K562 (cell line): Measurements from ENCODE around the gene NFATC1. TPM values are rescaled to one million over a fixed set of nuclear protein-coding genes. Genes with fewer than 3 reads are reported as not detected.

ENCODE experiments used
- ATAC-seq: fragments of 200-7000 bp; cut with Tn5 transposase; 3 replicates; pipeline ENCODE4 v1.9.1; 2020; ENCODE audit warnings: moderate library complexity
- BruUV-seq: library from RNA; stranded (reverse); fragments of 400-500 nt; replicated peaks from 2 replicates; lab custom pipeline; 2021; lab: Mats Ljungman, UMichigan
- CTCF ChIA-PET: fragments of 300-600 bp; formaldehyde crosslinking; extraction: SDS; loops from one replicate; lab custom pipeline; 2021; ENCODE audit warnings: low intra/inter-chr PET ratio; lab: Yijun Ruan, JAX
- POLR2A ChIA-PET: fragments of 300-600, 350-650 bp; sonication (Branson Sonifier 250); formaldehyde crosslinking; extraction: SDS; loops from one replicate; lab custom pipeline; 2021; ENCODE audit warnings: antibody characterized with exemption, inconsistent platforms; lab: Yijun Ruan, JAX
- DNase-seq, 4 experiments: peaks; one replicate each; pipeline versions ENCODE4 v3.0.0 to v3.0.0-alpha.2; 2011 to 2018; ENCODE audit warnings: low spot score in 3 of 4, mixed read lengths in 3 of 4; ENCODE audit errors: extremely low read depth in 1 of 4
- FAIRE-seq: peaks from 2 replicates; lab custom pipeline; 2011; peaks lifted over from hg19 to GRCh38; lab: Jason Lieb, UNC
- H2AFZ ChIP-seq: 2 replicates; pipeline ENCODE4 v1.6.0; 2011; ENCODE audit warnings: low read depth, low read length, control low read depth, inconsistent platforms
- H3K27ac ChIP-seq: fragments of 200-600 bp; 3 replicates; pipeline ENCODE4 v1.8.0; 2011; ENCODE audit warnings: low read depth, mild to moderate bottlenecking, control low read depth, inconsistent platforms, low read length, moderate library complexity, mixed read lengths; ENCODE audit errors: extremely low read depth
- H3K27me3 ChIP-seq, 2 experiments: fragments of 300-600 bp in 1 of 2; 2 replicates in 1 of 2; 3 replicates in 1 of 2; pipeline versions ENCODE4 v1.6.0 to v1.8.0; 2011; ENCODE audit warnings: inconsistent platforms in 2 of 2, low read length in 2 of 2, mild to moderate bottlenecking in 1 of 2, mixed read lengths in 1 of 2, moderate library complexity in 1 of 2; ENCODE audit not compliant: control insufficient read depth in 2 of 2, insufficient read depth in 2 of 2
- H3K36me3 ChIP-seq: fragments of 300-600 bp; 3 replicates; pipeline ENCODE4 v1.8.0; 2011; ENCODE audit warnings: mild to moderate bottlenecking, low read length, inconsistent platforms; ENCODE audit not compliant: control insufficient read depth, insufficient read depth
- H3K4me1 ChIP-seq, 2 experiments: fragments of 200-600 bp in 1 of 2; replicated peaks in 1 of 2; 2 replicates in 1 of 2; 3 replicates in 1 of 2; pipeline versions ENCODE4 v1.5.1 to v1.8.0; 2011; ENCODE audit warnings: inconsistent platforms in 2 of 2, low read length in 2 of 2, mild to moderate bottlenecking in 1 of 2, mixed read lengths in 1 of 2, moderate library complexity in 1 of 2; ENCODE audit not compliant: control insufficient read depth in 2 of 2, insufficient read depth in 2 of 2
- H3K4me2 ChIP-seq: 2 replicates; pipeline ENCODE4 v1.6.1; 2011; ENCODE audit warnings: low read length, control low read depth, inconsistent platforms, mixed read lengths; ENCODE audit not compliant: insufficient read depth
- H3K4me3 ChIP-seq: fragments of 200-600 bp; sonication (generic), shearing (Covaris generic); 2 replicates; pipeline ENCODE4 v1.5.1; 2016; ENCODE audit warnings: control low read depth, inconsistent platforms
- H3K79me2 ChIP-seq: fragments of 200-600 bp; 3 replicates; pipeline ENCODE4 v1.8.0; 2011; ENCODE audit warnings: low read length, inconsistent platforms; ENCODE audit not compliant: control insufficient read depth, insufficient read depth
- H3K9ac ChIP-seq, 2 experiments: 2 replicates each; pipeline versions ENCODE4 v1.6.0 to v1.6.1; 2011; ENCODE audit warnings: low read depth in 2 of 2, low read length in 2 of 2, control low read depth in 1 of 2, inconsistent platforms in 1 of 2, mild to moderate bottlenecking in 1 of 2, mixed read lengths in 1 of 2; ENCODE audit not compliant: insufficient read depth in 1 of 2
- H3K9me1 ChIP-seq: one replicate; pipeline ENCODE4 v1.6.0; 2011; ENCODE audit warnings: inconsistent platforms, mild to moderate bottlenecking, low read length, moderate library complexity; ENCODE audit not compliant: control insufficient read depth, insufficient read depth
- H3K9me3 ChIP-seq: replicated peaks from 2 replicates; pipeline ENCODE4 v1.5.1; 2011; ENCODE audit warnings: low read depth, low read length, inconsistent platforms; ENCODE audit not compliant: control insufficient read depth, insufficient read depth
- H4K20me1 ChIP-seq: replicated peaks from 2 replicates; pipeline ENCODE4 v1.6.1; 2011; ENCODE audit warnings: low read length, inconsistent platforms, mixed read lengths; ENCODE audit not compliant: control insufficient read depth, insufficient read depth
- CBFA2T2 ChIP-seq: fragments of 450-650 bp; conservative IDR thresholded peaks from 2 replicates; pipeline ENCODE4 v1.6.1; 2017; ENCODE audit warnings: mild to moderate bottlenecking
- CREM ChIP-seq: IDR thresholded peaks from 2 replicates; pipeline ENCODE4 v1.6.1; 2014; ENCODE audit warnings: antibody characterized with exemption, low read depth
- HDAC8 ChIP-seq: fragments of 450-650 bp; IDR thresholded peaks from 2 replicates; pipeline ENCODE4 v1.6.1; 2016; ENCODE audit warnings: mild to moderate bottlenecking, missing genetic modification characterization, moderate library complexity, missing compliant biosample characterization
- HMG20B ChIP-seq: fragments of 250-450 bp; sonication (Bioruptor Pico); IDR thresholded peaks from 2 replicates; pipeline ENCODE4 v1.5.0; 2021; ENCODE audit warnings: mild to moderate bottlenecking
- HNRNPL ChIP-seq: fragments of 200-400 bp; formaldehyde crosslinking; IDR thresholded peaks from 2 replicates; pipeline ENCODE4 v1.6.1; 2017; ENCODE audit warnings: low read depth, mild to moderate bottlenecking, low read length
- NFIC ChIP-seq: fragments of 450-650 bp; IDR thresholded peaks from 2 replicates; pipeline ENCODE4 v1.6.1; 2017; ENCODE audit warnings: mild to moderate bottlenecking, inconsistent platforms
- POLR3G ChIP-seq: IDR thresholded peaks from 2 replicates; pipeline ENCODE4 v1.6.1; 2011; ENCODE audit not compliant: insufficient read length, insufficient replicate concordance; ENCODE audit errors: extremely low read depth
- RNF2 ChIP-seq: sonication (generic); IDR thresholded peaks from 2 replicates; pipeline ENCODE4 v1.6.1; 2016
- SNIP1 ChIP-seq: fragments of 450-650 bp; IDR thresholded peaks from 2 replicates; pipeline ENCODE4 v1.7.1; 2017; ENCODE audit warnings: low read depth, mild to moderate bottlenecking
- TARDBP ChIP-seq: fragments of 450-650 bp; IDR thresholded peaks from 2 replicates; pipeline ENCODE4 v1.6.1; 2016
- TCF15 ChIP-seq: fragments of 250-450 bp; sonication (Bioruptor Pico); IDR thresholded peaks from 2 replicates; pipeline ENCODE4 v1.8.0; 2022; ENCODE audit warnings: moderate library complexity, mild to moderate bottlenecking, inconsistent platforms
- TEAD1 ChIP-seq, 2 experiments: fragments of 450-650 bp in 1 of 2; sonication (generic) in 1 of 2; formaldehyde crosslinking; IDR thresholded peaks; 2 replicates each; pipeline versions ENCODE4 v1.4.0 to v1.8.0; 2020 to 2022; ENCODE audit warnings: mild to moderate bottlenecking in 2 of 2, missing genetic modification reagents in 1 of 2
- TOE1 ChIP-seq, 2 experiments: fragments of 450-650 bp in 1 of 2; sonication (generic) in 1 of 2; formaldehyde crosslinking in 1 of 2; IDR thresholded peaks; 2 replicates each; pipeline versions ENCODE4 v1.7.1 to v1.8.0; 2016 to 2022; ENCODE audit warnings: borderline replicate concordance in 2 of 2, mild to moderate bottlenecking in 2 of 2, antibody characterized with exemption in 1 of 2, inconsistent platforms in 1 of 2, low read depth in 1 of 2, missing genetic modification reagents in 1 of 2, moderate library complexity in 1 of 2
- ZC3H8 ChIP-seq: fragments of 450-650 bp; IDR thresholded peaks from 2 replicates; pipeline ENCODE4 v1.6.1; 2017
- WGBS: fragments of 100-300 bp; shearing (Covaris generic); methylation state at CpG from one replicate; pipeline ENCODE4 v1.1.6; 2016; ENCODE audit warnings: low coverage, mixed read lengths; ENCODE audit not compliant: insufficient coverage; ENCODE audit errors: missing lambda C conversion rate; 5-methylcytosine and 5-hydroxymethylcytosine counted together
- in situ Hi-C: fragments of 300-500 bp; cut with MboI; formaldehyde crosslinking; loops from 4 replicates; pipeline ENCODE4 v1.15.0; 2018; ENCODE audit warnings: inconsistent platforms, mixed read lengths
- intact Hi-C: fragments of 100-400 bp; cut with micrococcal nuclease; formaldehyde crosslinking; loops from 2 replicates; pipeline ENCODE4 v1.14.2; 2022
- polyA plus RNA-seq, 8 experiments: library from polyadenylated mRNA; depleted of rRNA in 4 of 8; stranded (reverse) in 5 of 8; unstranded in 3 of 8; fragments of >200 nt; fragmentation: Nextera tagmentation in 2 of 8; fragmentation: Illumina TruSeq in 1 of 8; extraction: Ambion mirVana in 2 of 8; extraction: Trizol in 1 of 8; gene quantifications; 2 replicates each; pipeline versions ENCODE4 v1.2.1 to v1.2.3, GENCODE V29; 2011 to 2014; ENCODE audit warnings: inconsistent platforms in 1 of 8, missing spikeins in 1 of 8
- total RNA-seq, 7 experiments: library from RNA; depleted of rRNA in 6 of 7; stranded (reverse); fragments of >200 nt in 6 of 7; fragmentation: Illumina TruSeq in 2 of 7; extraction: Trizol in 2 of 7; gene quantifications; 2 replicates each; pipeline versions ENCODE4 v1.2.1 to v1.2.3, GENCODE V29; 2011 to 2021; ENCODE audit warnings: low replicate concordance in 1 of 7
- TF ChIP-seq, protein P1 (sequence below): conservative IDR thresholded peaks from 2 replicates; pipeline ENCODE4 v1.6.1; 2011; ENCODE audit warnings: low read depth, mild to moderate bottlenecking, low read length; ENCODE audit not compliant: control insufficient read depth
- TF ChIP-seq, protein P2 (sequence below): fragments of 250-450 bp; sonication (Bioruptor Pico); IDR thresholded peaks from 2 replicates; pipeline ENCODE4 v1.4.0; 2020

The NFATC1 gene
- total and polyA plus RNA-seq, 9 of the 15 experiments (the other 6 are each of a cell fraction or from before 2014, with no cell fraction given), result 1.1 to 16.4 (median 2.5) TPM

DNA sequence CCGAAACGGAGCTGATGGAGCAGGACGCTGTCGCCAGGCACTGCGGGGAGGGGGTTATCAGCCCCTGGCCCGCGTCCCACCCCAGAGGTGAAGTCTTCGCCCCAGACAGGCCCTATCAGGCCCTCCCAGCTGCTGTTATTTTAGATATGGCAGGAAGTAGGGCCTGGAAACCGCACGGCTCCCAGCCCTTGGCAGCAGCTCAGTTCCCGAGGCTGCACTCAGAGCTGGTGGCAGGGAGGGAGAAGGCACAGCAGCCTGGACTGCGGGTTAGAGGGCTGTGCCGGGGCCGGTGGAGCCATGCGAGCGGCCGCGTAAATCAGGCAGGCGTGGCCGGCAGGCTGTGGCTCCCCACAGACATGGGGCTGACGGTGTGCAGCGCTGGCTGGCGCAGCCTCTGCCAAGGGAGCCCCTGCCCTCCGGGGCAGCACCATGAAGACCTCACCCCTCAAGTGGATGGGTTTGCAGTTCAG, 111.4 kb downstream of the NFATC1 start:
- H3K4me2 ChIP-seq, result peak overlapping the region; percentile 72
- peak overlapping the region; percentile 56 to 87; a peak in 3 of 4 replicates for H3K9ac ChIP-seq
- H3K36me3 ChIP-seq, result 0 out of 3 replicates have a peak, but pooled peaks cover 5% of the 10 kb centered on the region
- DNase-seq (peak; percentile 71 to 92 (median 82)), ATAC-seq (peak; percentile 91), FAIRE-seq (peak; percentile 96)
- H2AFZ ChIP-seq, result peak overlapping the region; percentile 68; the same call in 1 of the 2 replicates
- POLR2A ChIA-PET, result interaction anchor here (0.6 to 0.9 kb wide), 3 partner anchors 11 to 608 kb away, joined by 3 to 4 read pairs (median 3); no protein-coding TSS in a partner anchor
- H3K27ac ChIP-seq, result peak overlapping the region; percentile 79
- no TSS peak for BruUV-seq
- H3K4me3 ChIP-seq, result no peak overlapping the region
- H3K4me1 ChIP-seq, result peaks cover 52 to 70% of the 10 kb centered on the region in 2 experiments
- H3K9me1 ChIP-seq, result no peaks in the 10 kb centered on the region
- no peaks in the 10 kb centered on the region for H3K9me3 ChIP-seq
- 0% methylated on average over 5 of the region's 24 CpGs for WGBS
- H4K20me1 ChIP-seq, result no peaks in the 10 kb centered on the region
- intact Hi-C loops (loop anchor here (5.0 to 10.0 kb wide), 2 partner anchors 110 to 1512 kb away; partner anchors contain the start of gene NFATC1), in situ Hi-C loops (no loop called here)
- H3K27me3 ChIP-seq, result no peaks in the 10 kb centered on the region
- CTCF ChIA-PET, result no interaction called here
- H3K79me2 ChIP-seq, result 0 out of 3 replicates have a peak, but pooled peaks cover 2% of the 10 kb centered on the region
- TF ChIP-seq CBFA2T2, result peak; percentile 86
- TF ChIP-seq POLR3G, result no peak
- peak; percentile 32 for TF ChIP-seq CREM
- no peak for TF ChIP-seq SNIP1
- peak; percentile 91 for TF ChIP-seq RNF2
- TF ChIP-seq TARDBP, result 0 out of 2 replicates have a peak, but pooled peaks have one; percentile 62
- no peak for TF ChIP-seq TCF15 (CRISPR knock-in tag)
- no peak for TF ChIP-seq ZC3H8
- TF ChIP-seq, protein P1, sequence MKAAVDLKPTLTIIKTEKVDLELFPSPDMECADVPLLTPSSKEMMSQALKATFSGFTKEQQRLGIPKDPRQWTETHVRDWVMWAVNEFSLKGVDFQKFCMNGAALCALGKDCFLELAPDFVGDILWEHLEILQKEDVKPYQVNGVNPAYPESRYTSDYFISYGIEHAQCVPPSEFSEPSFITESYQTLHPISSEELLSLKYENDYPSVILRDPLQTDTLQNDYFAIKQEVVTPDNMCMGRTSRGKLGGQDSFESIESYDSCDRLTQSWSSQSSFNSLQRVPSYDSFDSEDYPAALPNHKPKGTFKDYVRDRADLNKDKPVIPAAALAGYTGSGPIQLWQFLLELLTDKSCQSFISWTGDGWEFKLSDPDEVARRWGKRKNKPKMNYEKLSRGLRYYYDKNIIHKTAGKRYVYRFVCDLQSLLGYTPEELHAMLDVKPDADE, result peak; percentile 70; the same call in 1 of the 2 replicates
- TF ChIP-seq TOE1 (IDR thresholded peaks at IDR 0.05; ENCODE audit: borderline replicate concordance), result no peak
- no peak for TF ChIP-seq TOE1 (CRISPR knock-in tag; IDR thresholded peaks at IDR 0.05; ENCODE audit: borderline replicate concordance, low read depth)
- peak; percentile 42; the same call in 1 of the 2 replicates for TF ChIP-seq HNRNPL
- peak; percentile 92 for TF ChIP-seq NFIC
- TF ChIP-seq, protein P2, sequence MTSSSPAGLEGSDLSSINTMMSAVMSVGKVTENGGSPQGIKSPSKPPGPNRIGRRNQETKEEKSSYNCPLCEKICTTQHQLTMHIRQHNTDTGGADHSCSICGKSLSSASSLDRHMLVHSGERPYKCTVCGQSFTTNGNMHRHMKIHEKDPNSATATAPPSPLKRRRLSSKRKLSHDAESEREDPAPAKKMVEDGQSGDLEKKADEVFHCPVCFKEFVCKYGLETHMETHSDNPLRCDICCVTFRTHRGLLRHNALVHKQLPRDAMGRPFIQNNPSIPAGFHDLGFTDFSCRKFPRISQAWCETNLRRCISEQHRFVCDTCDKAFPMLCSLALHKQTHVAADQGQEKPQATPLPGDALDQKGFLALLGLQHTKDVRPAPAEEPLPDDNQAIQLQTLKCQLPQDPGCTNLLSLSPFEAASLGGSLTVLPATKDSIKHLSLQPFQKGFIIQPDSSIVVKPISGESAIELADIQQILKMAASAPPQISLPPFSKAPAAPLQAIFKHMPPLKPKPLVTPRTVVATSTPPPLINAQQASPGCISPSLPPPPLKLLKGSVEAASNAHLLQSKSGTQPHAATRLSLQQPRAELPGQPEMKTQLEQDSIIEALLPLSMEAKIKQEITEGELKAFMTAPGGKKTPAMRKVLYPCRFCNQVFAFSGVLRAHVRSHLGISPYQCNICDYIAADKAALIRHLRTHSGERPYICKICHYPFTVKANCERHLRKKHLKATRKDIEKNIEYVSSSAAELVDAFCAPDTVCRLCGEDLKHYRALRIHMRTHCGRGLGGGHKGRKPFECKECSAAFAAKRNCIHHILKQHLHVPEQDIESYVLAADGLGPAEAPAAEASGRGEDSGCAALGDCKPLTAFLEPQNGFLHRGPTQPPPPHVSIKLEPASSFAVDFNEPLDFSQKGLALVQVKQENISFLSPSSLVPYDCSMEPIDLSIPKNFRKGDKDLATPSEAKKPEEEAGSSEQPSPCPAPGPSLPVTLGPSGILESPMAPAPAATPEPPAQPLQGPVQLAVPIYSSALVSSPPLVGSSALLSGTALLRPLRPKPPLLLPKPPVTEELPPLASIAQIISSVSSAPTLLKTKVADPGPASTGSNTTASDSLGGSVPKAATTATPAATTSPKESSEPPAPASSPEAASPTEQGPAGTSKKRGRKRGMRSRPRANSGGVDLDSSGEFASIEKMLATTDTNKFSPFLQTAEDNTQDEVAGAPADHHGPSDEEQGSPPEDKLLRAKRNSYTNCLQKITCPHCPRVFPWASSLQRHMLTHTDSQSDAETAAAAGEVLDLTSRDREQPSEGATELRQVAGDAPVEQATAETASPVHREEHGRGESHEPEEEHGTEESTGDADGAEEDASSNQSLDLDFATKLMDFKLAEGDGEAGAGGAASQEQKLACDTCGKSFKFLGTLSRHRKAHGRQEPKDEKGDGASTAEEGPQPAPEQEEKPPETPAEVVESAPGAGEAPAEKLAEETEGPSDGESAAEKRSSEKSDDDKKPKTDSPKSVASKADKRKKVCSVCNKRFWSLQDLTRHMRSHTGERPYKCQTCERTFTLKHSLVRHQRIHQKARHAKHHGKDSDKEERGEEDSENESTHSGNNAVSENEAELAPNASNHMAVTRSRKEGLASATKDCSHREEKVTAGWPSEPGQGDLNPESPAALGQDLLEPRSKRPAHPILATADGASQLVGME (CRISPR knock-in tag), result no peak
- peak; percentile 36; the same call in 1 of the 2 replicates for TF ChIP-seq HDAC8 (tag)
- 0 out of 4 replicates have a peak, but pooled peaks of 1 of the 2 experiments have one; percentile 9 for TF ChIP-seq TEAD1 (CRISPR knock-in tag; IDR thresholded peaks at IDR 0.05)
- no peak for TF ChIP-seq HMG20B (CRISPR knock-in tag)
